ENCODE measurements around the gene HJURP.

Gene HJURP

DNA sequence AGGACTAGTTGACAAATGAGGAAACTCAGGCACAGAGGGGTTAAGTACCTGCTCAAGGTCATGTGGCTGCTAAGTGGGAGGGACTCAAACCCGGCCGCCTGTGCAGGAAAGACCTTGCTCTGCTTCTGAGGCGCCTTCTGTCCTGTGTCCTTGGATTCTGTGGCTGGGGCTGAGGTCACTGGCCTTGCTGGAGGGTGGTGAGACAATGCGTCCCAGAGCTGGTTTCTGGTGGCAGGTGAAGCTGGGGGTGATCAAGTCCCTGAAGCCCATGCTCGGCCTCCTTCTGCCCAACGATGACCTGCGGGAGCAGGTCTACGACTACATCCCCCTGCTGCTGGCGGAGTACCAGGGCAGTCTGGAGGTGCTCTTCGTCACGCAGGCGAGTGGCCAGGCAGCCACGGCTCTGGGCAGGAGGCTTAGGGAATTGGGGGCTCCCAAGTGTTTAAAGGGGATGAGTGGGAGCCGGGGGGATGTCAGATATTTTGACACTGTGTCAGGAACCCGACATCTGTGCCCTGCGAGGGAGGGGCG lies 60.1 kb downstream of the HJURP start:
- no peak for DNase-seq (ENCODE audit: low read depth, low spot score)

DNA sequence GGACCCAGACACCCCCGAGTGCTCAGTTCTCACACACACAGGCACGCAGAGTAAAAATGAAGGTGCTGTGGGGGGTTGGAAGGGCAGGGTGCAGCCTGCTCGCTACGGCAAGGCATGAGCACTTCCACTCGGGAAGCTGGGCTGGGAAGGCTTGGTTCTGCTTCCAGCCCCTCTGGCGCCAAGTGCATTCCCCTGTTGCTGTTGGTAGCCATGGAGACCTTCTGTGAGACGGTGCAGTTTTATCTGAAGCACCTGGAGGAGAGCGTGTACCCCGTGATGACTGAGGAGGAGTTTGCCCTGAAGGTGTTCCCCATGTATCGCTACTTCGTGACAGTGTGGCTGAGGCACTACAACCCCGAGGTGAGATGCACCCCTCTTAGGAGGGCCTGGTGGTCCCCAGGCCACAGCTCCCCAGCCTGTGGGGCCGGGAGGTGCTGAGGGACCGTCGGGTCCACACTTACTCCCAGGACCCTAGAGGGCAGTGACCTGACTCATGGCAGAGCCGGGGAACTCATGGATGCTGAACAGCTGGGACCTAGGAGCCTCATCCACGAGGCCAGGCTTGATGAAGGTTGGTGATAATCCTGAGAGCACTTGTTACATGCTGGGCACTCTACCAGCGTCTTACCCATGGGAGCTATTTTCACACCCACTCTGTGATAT lies 60.7 kb downstream of the HJURP start:
- DNase-seq (ENCODE audit: low read depth, low spot score) = no peak

DNA sequence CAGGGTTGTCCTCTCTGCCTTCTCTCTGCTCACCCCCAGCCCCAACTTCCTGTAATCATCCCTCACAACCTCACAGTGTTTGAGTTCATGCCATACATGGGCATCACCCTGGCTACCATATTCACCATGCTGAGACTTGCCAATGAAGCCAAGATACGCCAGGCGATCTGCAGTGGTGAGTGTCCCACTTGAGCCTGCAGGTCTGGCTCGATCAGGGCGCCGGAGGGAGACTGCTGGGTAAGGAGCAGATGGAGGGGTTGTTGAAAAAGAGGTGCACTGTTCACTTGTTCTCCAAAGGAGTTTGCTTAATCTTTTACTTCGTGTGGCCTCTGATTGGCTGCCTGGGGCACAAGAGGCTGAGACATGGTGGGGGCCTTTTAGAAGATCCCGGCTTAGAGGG lies 61.6 kb downstream of the HJURP start:
- DNase-seq (ENCODE audit: low read depth, low spot score) = no peak

DNA sequence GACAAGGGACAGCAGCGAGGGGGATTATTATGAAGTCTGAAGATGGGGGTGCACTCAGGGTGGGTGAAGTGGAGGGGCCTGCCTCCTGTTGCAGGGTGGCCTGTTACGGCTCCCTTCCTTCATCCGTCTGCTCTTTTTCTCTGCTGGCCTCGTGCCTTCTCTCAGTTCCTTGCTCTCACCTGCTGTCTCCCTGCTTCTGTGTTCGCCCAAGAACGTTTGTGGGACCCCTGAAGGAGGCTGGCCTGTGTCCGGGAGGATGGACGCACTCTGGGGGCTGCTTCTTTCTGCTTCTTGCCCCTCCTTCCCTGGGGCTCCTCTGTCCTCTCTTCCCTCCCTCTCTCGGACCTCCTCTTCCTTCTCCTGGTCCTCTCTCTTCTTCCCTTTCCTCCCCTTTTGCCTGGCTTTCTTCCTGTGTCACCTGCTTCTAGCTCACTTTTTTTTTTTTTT lies 62.4 kb downstream of the HJURP start:
- DNase-seq (ENCODE audit: low read depth, low spot score) = no peak

DNA sequence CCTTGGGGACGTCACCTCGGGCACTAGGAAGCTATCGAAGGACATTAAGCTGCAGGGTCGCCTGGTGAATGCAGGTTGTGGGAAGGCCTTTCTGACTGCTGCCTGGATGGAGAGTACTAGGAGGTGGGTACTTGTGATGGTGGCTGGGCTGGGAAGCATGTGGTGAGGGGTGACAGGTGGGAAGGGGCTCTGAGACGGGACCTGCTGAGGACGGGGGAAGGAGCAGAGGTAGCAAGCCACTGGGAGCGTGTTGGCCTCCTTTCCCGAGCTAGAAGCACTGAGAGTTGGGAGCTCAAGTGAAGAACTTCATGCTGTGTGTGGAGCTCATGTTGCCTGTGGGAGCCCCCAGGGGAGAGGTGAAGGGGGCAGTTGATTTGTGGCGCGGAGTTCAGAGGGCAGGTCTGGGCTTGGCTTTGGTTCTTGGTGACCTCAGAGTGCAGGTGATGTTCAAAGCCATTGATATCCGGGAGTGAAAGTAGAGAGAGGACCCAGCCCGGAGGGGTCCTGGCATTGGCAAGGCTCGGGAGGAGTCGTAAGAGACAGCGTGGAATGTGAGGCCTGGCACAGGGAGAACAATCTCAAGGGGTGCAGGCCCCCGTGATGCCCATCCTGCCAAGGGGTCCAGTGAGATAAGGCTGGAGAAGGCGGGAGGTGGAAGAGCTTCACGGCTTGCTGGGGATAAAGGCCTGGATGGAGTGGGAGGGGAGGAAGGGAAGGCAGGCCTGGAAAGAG lies 63.0 kb downstream of the HJURP start:
- DNase-seq (ENCODE audit: low read depth, low spot score) = no peak

DNA sequence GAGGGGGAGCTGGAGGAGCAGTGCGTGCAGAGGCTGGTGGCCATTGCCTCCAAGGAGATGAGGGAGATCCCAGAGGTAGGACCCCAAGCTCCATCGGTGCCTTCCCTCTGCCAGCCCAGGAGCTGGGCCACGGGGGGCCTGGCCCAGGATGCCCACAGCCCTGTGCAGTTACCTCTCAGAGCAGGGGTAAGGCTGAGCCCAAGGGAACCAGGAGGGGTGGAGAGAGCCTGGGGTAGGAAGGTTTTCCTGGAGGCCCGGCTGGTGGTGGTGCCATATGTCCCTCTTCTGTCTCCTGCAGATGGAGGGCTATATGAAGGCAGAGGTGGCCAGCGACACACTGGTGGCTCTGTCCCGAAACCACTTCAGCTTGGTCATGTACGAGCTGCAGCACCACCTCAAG lies 64.8 kb downstream of the HJURP start:
- no peak for DNase-seq (ENCODE audit: low read depth, low spot score)
